SK-N-MC (cell line): Measurements from ENCODE around the gene SMIM1.

Experiments used
- DNase-seq: peaks from one replicate; pipeline ENCODE4 v3.0.0-alpha.2; 2011; ENCODE audit warnings: low read depth, low spot score
- H3K27ac ChIP-seq: fragments of 200-600 bp; sonication (generic); 2 replicates; pipeline ENCODE4 v1.5.1; 2016; ENCODE audit warnings: mixed run types
- H3K36me3 ChIP-seq: fragments of 200-600 bp; sonication (generic); 2 replicates; pipeline ENCODE4 v1.6.1; 2017; ENCODE audit warnings: antibody characterized with exemption, low read length, mixed read lengths; ENCODE audit not compliant: insufficient read depth
- H3K4me3 ChIP-seq: fragments of 200-600 bp; sonication (generic); 2 replicates; pipeline ENCODE4 v1.5.1; 2016
- H3K9ac ChIP-seq: fragments of 200-600 bp; sonication (generic); 2 replicates; pipeline ENCODE4 v1.8.0; 2017; ENCODE audit warnings: mixed run types, mixed read lengths; ENCODE audit not compliant: insufficient read length
- H3K9me3 ChIP-seq: fragments of 200-600 bp; sonication (generic); 2 replicates; pipeline ENCODE4 v1.6.1; 2017; ENCODE audit warnings: low read depth, mild to moderate bottlenecking, antibody characterized with exemption, low read length, moderate library complexity, mixed read lengths
- EZH2 ChIP-seq: fragments of 200-600 bp; sonication (generic); IDR thresholded peaks from one replicate; pipeline ENCODE4 v1.6.1; 2017; ENCODE audit warnings: antibody characterized with exemption
- FOXP2 ChIP-seq: optimal IDR thresholded peaks from 2 replicates; pipeline ENCODE3; 2011; ENCODE audit warnings: mild to moderate bottlenecking, moderate library complexity; ENCODE audit not compliant: insufficient read depth; ENCODE audit errors: extremely low read length, control extremely low read depth
- POLR2AphosphoS5 ChIP-seq: IDR thresholded peaks from 2 replicates; pipeline ENCODE4 v1.6.1; 2012; ENCODE audit warnings: mild to moderate bottlenecking, low read depth, low read length, borderline replicate concordance

Gene SMIM1

DNA sequence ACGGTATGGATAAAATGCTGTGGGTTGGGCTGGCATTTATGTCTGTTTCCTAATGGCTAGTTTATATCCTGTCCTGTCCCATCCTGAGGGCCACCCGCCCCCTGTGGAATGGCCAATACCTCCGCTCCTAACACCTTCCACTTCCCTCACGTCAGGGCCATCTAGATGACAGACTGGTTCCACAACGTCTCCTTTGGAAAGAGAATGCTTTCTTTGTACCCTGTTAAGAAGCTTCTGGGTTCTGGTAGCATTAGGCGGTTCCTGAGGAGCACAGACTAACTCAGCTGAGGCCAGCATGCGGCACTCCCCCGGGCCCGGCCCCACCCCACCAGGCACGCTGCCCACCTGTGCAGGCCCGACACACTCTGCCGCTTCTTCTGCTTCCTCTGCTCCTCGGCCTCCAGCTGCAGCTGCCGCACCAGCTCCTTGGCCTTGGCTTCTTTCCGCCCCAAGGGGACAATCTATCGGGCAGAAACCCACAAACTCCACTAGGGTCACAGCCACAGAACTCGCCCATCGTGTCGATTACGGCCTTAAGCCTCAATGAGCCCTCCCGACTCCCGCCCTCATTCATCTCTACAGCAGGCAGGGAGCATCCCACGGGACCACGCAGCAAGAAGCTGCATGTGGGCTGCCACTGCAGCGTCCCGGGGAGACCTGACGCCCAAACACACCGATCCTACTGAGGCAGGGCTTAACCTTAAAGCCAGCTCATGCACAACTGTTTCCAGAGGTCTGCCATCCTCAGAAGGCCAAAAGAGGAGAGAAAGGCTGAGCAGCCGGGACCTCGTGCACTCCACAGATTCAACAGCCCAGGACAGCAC lies 11.3 kb downstream of the SMIM1 start:
- Histone ChIP-seq H3K9me3 (no peaks in the 10 kb centered on the region), H3K27ac (no peak overlapping the region), H3K9ac (no peak overlapping the region), H3K4me3 (no peak overlapping the region), H3K36me3 (peaks cover 64% of the 10 kb centered on the region)
- DNase-seq: no peak
- TF ChIP-seq EZH2 (no peak), POLR2AphosphoS5 (no peak), FOXP2 (no peak)

DNA sequence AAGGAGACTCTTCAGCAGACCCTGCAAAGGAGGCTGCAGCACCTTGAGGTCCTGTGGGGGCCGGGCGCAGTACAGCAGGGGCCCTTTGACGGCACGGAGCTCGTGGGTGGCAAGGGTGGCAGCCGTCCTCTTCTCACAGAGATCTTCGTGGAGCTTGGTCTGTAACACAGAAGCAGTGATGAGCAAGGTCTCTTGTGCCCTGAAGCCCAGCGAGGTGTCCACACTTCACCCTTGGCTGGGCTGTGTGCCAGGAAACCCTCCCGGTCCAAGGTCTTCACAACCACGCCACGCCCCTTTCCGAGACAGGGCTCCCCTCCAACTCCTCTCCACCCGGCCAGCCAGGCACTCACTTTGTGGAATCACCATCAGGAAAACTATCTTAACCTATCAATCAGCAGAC lies 12.5 kb downstream of the SMIM1 start:
- TF ChIP-seq FOXP2: no peak
- TF ChIP-seq EZH2: no peak
- no peak for TF ChIP-seq POLR2AphosphoS5
- DNase-seq: no peak

DNA sequence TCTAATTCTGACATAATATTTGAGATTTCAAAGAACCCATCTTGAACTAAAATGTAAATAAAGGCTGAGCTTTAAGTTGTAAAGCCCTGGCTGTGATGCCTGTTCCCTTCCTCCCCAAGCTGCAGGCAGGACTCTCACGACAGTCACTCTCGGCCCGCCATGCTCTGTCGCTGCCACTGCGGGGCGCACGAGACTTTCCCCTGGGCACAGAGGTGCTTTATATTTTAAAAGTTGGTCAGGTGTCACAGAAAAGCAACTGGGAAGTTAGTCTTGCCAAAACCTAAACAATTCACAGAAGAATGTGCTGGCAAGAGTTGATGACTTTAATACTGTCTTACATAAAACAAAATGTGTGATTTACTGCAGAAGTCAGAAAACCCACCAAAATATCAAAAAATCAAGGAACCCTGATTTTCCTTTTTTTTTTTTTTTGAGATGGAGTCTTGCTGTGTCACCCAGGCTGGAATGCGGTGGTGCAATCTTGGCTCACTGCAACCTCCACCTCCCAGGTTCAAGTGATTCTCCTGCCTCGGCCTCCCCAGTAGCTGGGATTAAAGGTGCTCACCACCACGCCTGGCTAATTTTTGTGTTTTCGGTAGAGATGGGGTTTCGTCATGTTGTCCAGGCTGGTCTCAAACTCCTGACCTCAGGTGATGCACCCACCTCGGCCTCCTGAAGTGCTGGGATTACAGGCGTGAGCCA lies 13.1 kb downstream of the SMIM1 start:
- H3K4me3 ChIP-seq: no peak overlapping the region
- peaks cover 55% of the 10 kb centered on the region for H3K36me3 ChIP-seq
- DNase-seq: no peak
- TF ChIP-seq FOXP2 (no peak), EZH2 (no peak), POLR2AphosphoS5 (no peak)
- H3K27ac ChIP-seq: no peak overlapping the region
- no peak overlapping the region for H3K9ac ChIP-seq
- no peaks in the 10 kb centered on the region for H3K9me3 ChIP-seq

More for the DNA sequence above, 12.5 kb downstream of the SMIM1 start:
- H3K9me3 ChIP-seq: no peaks in the 10 kb centered on the region
- no peak overlapping the region for H3K9ac ChIP-seq
- no peak overlapping the region for H3K27ac ChIP-seq
- H3K4me3 ChIP-seq: no peak overlapping the region
- peaks cover 60% of the 10 kb centered on the region for H3K36me3 ChIP-seq

DNA sequence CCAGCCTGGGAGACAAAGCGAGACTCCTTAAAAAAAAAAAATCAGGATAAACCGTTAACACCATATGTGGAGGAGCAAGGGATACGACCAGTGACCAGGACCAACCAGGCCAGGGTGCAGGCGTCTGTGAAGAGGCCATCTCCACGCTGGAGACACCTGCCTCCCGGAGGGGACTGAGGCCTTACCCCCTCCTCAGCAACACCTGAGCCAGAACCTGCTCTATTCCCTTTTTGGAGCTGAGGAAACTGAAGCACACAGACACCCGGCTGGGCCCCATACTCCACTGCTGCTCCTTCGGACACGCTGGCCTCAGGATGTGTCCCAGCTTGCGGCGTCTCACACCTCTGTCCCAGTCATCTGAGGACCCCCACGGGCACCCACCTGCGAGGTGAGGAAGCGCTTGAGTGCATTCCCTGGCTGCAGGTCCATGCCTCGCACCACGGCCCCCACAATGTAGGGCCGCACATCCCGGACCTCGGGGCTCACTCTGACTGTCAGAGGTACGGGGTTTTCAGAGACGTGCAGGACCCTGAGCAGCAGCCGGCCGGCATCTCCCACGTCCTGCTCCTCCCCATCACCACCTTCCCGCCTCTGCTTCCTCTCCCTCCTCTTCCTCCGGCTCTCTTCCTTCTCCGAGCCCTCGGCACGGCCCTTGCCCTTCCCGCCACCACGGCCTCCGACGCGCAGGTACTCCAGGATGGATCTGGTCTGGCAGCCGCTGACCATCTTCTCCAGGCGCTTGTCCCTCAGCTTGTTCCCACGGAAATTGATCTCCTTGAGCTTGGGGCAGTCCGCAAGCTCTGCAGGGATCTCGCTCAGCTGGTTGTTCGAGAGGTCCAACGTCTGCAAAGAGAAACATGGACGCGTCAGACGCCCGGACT lies 14.2 kb downstream of the SMIM1 start:
- no peak overlapping the region for H3K9ac ChIP-seq
- H3K4me3 ChIP-seq: no peak overlapping the region
- no peak for DNase-seq
- H3K9me3 ChIP-seq: no peaks in the 10 kb centered on the region
- H3K27ac ChIP-seq: no peak overlapping the region
- peaks cover 45% of the 10 kb centered on the region for H3K36me3 ChIP-seq
- TF ChIP-seq EZH2 (no peak), POLR2AphosphoS5 (no peak), FOXP2 (no peak)

DNA sequence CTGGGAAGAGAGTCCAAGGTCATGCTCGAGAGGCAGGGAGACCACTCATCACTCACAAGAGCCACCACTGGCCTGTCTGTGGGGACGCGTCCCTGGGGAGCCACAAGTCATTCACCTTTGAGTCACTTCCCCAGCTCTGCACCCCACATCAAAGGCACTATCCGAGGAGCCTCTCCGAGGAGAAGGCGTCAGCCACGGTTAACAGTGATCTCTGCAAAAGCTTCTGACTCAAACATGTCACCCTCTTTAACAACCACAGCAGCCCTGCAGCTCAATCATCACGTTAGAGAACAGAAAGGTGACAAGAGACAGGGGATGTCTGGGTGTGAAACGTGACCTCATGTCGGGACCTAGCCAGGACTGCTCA lies 14.8 kb downstream of the SMIM1 start:
- H3K4me3 ChIP-seq: no peak overlapping the region
- H3K9ac ChIP-seq: no peak overlapping the region
- no peaks in the 10 kb centered on the region for H3K9me3 ChIP-seq
- DNase-seq: no peak
- H3K36me3 ChIP-seq: peaks cover 40% of the 10 kb centered on the region
- no peak overlapping the region for H3K27ac ChIP-seq
- no peak for TF ChIP-seq FOXP2
- no peak for TF ChIP-seq POLR2AphosphoS5
- TF ChIP-seq EZH2: no peak

DNA sequence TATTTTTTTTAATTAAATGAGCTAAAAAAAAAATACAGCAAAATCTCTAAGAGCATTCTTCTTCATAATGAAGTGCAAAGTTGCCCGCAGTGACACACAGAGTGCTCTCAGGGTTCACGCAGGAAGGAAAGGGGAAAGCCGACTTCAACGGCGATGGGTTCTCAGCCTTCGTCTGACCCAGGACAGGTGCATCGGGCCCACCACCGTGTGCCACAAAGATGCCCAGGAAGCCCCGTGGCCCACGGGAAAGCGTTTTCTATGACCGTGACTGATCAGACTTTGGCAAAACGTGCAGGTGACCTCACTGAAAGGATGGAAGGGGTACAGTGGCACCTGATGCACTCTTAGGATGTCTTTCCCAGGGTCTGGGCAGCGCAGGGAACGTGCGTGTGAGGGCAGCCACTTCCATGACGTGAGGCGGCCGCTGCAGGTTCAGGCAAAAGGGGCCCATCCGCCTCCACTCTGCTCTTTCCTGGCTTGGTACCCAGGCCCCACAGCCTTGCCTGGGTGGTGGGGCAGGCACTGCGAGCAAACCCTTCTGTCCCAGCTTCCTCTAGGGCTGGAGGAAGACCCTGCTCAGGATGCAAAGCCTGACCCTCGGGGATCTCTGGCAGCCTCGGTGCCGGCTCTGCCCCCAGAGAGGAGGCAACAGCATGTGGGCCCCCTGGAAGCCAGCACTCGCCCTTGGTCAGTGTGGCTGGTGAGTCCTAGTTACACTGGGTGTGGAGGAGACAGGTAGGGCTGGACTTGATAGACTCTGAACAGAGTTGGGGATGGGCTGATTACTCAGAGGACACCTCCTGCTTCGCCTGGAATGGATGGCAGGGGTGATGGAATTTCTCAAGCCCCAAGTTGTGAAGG lies 15.4 kb downstream of the SMIM1 start:
- Histone ChIP-seq H3K4me3 (no peak overlapping the region), H3K9ac (no peak overlapping the region), H3K36me3 (peaks cover 33% of the 10 kb centered on the region), H3K27ac (no peak overlapping the region), H3K9me3 (no peaks in the 10 kb centered on the region)
- TF ChIP-seq EZH2 (no peak), POLR2AphosphoS5 (no peak), FOXP2 (no peak)
- no peak for DNase-seq

DNA sequence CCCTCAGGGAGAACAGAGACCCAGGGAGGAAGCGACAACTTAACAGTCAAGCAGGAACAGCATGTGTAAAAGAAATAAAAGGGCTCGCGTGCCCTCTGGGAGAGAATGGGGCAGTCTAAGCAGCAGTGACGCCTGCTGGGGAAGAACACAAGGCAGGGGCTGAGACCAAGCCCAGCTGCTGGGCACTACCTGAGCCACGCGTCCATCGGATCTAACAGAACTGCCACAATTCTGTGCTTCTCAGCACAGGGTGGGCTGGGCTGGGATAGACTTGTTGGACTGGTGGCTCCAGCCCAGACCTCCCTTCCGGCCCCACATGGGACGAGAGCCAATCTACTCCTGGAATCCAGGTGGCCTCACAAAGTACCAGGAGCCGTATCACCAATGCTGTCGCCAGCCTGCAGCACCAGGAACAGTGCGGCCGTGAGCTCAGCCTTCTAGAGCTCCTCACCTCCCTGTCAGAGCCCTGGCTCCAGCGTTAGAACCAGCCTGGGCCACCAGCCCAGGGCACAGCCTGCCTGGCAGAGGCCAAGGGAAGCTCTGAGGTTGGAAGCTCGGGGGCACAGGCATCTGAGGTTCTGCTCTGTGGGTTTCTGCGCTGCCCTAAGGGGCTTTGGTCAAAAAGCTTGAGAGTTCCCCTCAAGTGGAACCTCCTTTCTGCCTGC lies 16.3 kb downstream of the SMIM1 start:
- TF ChIP-seq FOXP2 (no peak), EZH2 (no peak), POLR2AphosphoS5 (no peak)
- peaks cover 27% of the 10 kb centered on the region for H3K36me3 ChIP-seq
- no peak overlapping the region for H3K27ac ChIP-seq
- DNase-seq: no peak
- no peak overlapping the region for H3K9ac ChIP-seq
- no peak overlapping the region for H3K4me3 ChIP-seq
- no peaks in the 10 kb centered on the region for H3K9me3 ChIP-seq
